ENCODE measurements around the gene UGGT2. TPM values are rescaled to one million over a fixed set of nuclear protein-coding genes. Genes with fewer than 3 reads are reported as not detected.
"Not testable (repeated sequence)": the region's sequence is repeated elsewhere in the genome, so short reads cannot be mapped to it uniquely, and the experiment has no call there.

Gene UGGT2
- total and polyA plus RNA-seq, 7 donors, result 1.2 to 40.2 (median 32.7) TPM

DNA sequence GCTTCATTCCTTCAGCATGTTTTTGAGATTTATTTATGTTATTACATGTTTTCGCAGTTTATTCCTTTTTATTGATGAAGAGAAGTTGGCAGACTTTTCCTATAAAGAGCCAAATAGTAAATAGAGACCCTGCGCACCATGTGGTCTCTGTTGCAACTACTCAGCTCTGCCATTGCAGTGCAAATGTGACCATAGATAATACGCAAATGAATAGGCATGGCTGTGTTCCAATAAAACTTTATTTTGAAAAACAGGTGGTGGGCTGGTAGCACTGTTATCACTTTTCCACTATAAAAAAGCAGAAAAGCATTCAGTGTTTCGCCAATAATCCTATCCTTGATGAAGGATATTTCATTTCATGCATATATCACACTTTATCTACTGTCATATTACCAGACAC lies 281.3 kb downstream of the UGGT2 start:
- DNase-seq, result no peak
- 94 to 95% methylated on average over 4 of the region's 4 CpGs for WGBS, 2 donors
- TF ChIP-seq EP300 (IDR thresholded peaks at IDR 0.05), result no peak
- TF ChIP-seq, protein P1, sequence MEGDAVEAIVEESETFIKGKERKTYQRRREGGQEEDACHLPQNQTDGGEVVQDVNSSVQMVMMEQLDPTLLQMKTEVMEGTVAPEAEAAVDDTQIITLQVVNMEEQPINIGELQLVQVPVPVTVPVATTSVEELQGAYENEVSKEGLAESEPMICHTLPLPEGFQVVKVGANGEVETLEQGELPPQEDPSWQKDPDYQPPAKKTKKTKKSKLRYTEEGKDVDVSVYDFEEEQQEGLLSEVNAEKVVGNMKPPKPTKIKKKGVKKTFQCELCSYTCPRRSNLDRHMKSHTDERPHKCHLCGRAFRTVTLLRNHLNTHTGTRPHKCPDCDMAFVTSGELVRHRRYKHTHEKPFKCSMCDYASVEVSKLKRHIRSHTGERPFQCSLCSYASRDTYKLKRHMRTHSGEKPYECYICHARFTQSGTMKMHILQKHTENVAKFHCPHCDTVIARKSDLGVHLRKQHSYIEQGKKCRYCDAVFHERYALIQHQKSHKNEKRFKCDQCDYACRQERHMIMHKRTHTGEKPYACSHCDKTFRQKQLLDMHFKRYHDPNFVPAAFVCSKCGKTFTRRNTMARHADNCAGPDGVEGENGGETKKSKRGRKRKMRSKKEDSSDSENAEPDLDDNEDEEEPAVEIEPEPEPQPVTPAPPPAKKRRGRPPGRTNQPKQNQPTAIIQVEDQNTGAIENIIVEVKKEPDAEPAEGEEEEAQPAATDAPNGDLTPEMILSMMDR (IDR thresholded peaks at IDR 0.05), result no peak
- TF ChIP-seq POLR2AphosphoS5 (IDR thresholded peaks at IDR 0.05), result no peak
- TF ChIP-seq POLR2A (IDR thresholded peaks at IDR 0.05), result no peak
- intact Hi-C loops (cut with DNase I), result no loop called here
- no peak overlapping the region for H3K4me3 ChIP-seq
- no peak overlapping the region for H3K27ac ChIP-seq
- no peaks in the 10 kb centered on the region for H3K4me1 ChIP-seq
- H3K9me3 ChIP-seq, result no peaks in the 10 kb centered on the region
- no peaks in the 10 kb centered on the region for H3K27me3 ChIP-seq
- peaks cover 0 to 22% (median 0%) of the 10 kb centered on the region in 4 donors for H3K36me3 ChIP-seq

DNA sequence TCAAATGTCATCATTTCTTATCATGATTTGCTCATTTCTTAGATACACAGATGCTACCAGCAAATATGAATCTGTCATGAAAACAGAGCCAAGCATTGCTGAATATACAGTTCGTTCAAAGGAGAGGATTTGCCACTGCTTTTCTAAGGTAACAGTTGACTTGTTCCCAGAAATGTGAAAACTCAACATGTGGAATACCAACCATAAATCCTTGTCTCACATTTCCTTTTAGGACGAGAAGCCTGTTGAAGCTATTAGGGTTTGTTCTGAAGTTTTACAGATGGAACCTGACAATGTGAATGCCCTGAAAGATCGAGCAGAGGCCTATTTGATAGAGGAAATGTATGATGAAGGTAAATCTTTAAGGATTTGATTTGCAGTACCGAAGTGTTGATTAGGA lies 289.6 kb downstream of the UGGT2 start:
- Histone ChIP-seq H3K9me3 (no peaks in the 10 kb centered on the region), H3K4me3 (no peak overlapping the region), H3K27me3 (no peaks in the 10 kb centered on the region), H3K36me3 (peaks cover 0 to 47% (median 7%) of the 10 kb centered on the region in 4 donors), H3K4me1 (no peaks in the 10 kb centered on the region), H3K27ac (no peak overlapping the region)
- no peak for DNase-seq
- 91 to 93% methylated on average over 4 of the region's 4 CpGs for WGBS, 2 donors
- TF ChIP-seq POLR2A (IDR thresholded peaks at IDR 0.05) (no peak), POLR2AphosphoS5 (IDR thresholded peaks at IDR 0.05) (no peak), EP300 (IDR thresholded peaks at IDR 0.05) (no peak)
- TF ChIP-seq, protein P1 (IDR thresholded peaks at IDR 0.05), result no peak
- intact Hi-C loops (cut with DNase I), result no loop called here

DNA sequence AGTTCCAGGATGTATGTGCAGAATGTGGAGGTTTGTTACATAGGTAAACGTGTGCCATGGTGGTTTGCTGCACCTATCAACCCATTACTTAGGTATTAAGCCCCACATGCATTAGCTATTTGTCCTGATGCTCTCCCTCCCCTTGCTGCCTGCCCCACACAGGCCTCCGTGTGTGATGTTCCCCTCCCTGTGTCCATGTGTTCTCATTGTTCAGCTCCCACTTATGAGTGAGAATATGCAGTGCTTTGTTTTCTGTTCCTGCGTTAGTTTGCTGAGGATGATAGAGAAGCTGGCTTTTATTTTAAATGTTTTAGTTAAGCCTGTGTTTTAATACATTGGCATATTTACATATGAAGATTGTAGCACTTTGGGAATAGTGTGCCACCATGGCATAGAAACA lies 290.6 kb downstream of the UGGT2 start:
- DNase-seq; H3K27me3 ChIP-seq; intact Hi-C loops (cut with DNase I); H3K4me1 ChIP-seq; H3K4me3 ChIP-seq; H3K27ac ChIP-seq; H3K9me3 ChIP-seq: not testable (repeated sequence)
- H3K36me3 ChIP-seq, result peaks cover 0 to 48% (median 7%) of the 10 kb centered on the region in 4 donors
- 87 to 94% methylated on average over 3 of the region's 3 CpGs for WGBS, 2 donors

DNA sequence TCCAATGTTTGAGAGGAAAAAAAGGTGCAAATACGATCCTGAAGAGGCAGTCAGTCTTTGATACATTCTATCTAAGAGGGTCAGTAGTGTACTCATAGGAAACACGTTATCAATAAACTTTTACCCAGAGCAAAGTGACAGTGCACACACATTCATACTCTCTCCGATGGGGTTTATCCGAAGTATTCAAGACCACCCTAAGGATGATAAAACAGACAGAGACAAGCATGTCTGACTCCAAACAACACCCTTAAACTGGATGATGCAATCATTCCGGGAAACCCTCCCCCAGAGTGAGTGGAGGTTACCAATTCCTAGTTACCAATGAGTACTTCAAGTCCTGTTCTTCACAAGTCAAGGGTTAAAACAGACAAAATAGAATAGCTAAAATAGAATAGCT lies 297.1 kb downstream of the UGGT2 start:
- peaks cover 0 to 9% (median 0%) of the 10 kb centered on the region in 4 donors for H3K36me3 ChIP-seq
- peaks cover 0 to 15% (median 0%) of the 10 kb centered on the region in 4 donors for H3K4me1 ChIP-seq
- WGBS, 2 donors, result 92 to 94% methylated on average over 5 of the region's 5 CpGs
- intact Hi-C loops (cut with DNase I), result no loop called here
- DNase-seq, result no peak
- H3K27me3 ChIP-seq, result no peaks in the 10 kb centered on the region
- no peak overlapping the region for H3K4me3 ChIP-seq
- no peak overlapping the region for H3K27ac ChIP-seq
- H3K9me3 ChIP-seq, result no peaks in the 10 kb centered on the region
- TF ChIP-seq, protein P1 (IDR thresholded peaks at IDR 0.05), result no peak
- TF ChIP-seq POLR2A (IDR thresholded peaks at IDR 0.05), result no peak
- TF ChIP-seq POLR2AphosphoS5 (IDR thresholded peaks at IDR 0.05), result no peak
- no peak for TF ChIP-seq EP300 (IDR thresholded peaks at IDR 0.05)

DNA sequence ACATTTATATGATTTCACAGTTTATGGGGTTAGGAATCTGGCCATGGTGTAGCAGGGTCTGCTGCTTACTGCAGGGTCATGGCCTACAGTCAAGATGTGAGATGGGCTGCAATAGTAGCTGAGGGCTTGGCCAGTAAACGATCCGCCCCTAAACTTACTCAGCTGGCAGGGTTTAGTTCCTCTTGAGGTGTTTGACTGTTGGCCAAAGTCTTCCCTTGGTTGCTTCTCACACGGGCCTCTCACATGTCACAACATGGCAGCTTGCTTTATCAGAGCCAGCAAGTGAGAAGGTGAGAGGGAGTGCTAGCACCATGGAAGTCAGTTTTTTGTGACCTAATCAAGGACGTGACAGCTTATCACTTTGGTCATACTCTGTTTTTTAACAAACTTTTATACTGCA lies 299.1 kb downstream of the UGGT2 start:
- H3K27ac ChIP-seq, result no peak overlapping the region
- intact Hi-C loops (cut with DNase I), result no loop called here
- no peak overlapping the region for H3K4me3 ChIP-seq
- H3K36me3 ChIP-seq, result peaks cover 0 to 9% (median 0%) of the 10 kb centered on the region in 4 donors
- no peak for DNase-seq
- no peak for TF ChIP-seq POLR2AphosphoS5 (IDR thresholded peaks at IDR 0.05)
- TF ChIP-seq POLR2A (IDR thresholded peaks at IDR 0.05), result no peak
- TF ChIP-seq, protein P1 (IDR thresholded peaks at IDR 0.05), result no peak
- TF ChIP-seq EP300 (IDR thresholded peaks at IDR 0.05), result no peak
- H3K27me3 ChIP-seq, result no peaks in the 10 kb centered on the region
- WGBS, 2 donors, result 86 to 90% methylated on average over 4 of the region's 4 CpGs
- no peaks in the 10 kb centered on the region for H3K9me3 ChIP-seq
- H3K4me1 ChIP-seq, result peaks cover 0 to 15% (median 0%) of the 10 kb centered on the region in 4 donors
